Body of pancreas (tissue), 4 donors: Measurements from ENCODE around the gene RNU7-1.

ENCODE experiments used
- CTCF ChIP-seq, 7 experiments: fragments of 450-650 bp in 4 of 7; fragments of 200-600 bp in 3 of 7; sonication (generic) in 3 of 7; IDR thresholded peaks; one replicate each; pipeline ENCODE4 v1.5.1; 2016 to 2019; ENCODE audit warnings: antibody characterized with exemption in 7 of 7
- POLR2A ChIP-seq, 3 donors: fragments of 450-650 bp; IDR thresholded peaks; one replicate each; pipeline ENCODE4 v1.6.1; 2016; ENCODE audit warnings: antibody characterized with exemption in 3 of 3, mild to moderate bottlenecking in 2 of 3

GRCh38 chr12:6923851-6924250 is 19.8 kb upstream of the RNU7-1 start:
- TF ChIP-seq CTCF (IDR thresholded peaks at IDR 0.05) (no peak), POLR2A (IDR thresholded peaks at IDR 0.05) (no peak)
